Karpas-422 (cell line): ENCODE measurements around the gene AQP3. TPM values are rescaled to one million over a fixed set of nuclear protein-coding genes. Genes with fewer than 3 reads are reported as not detected.

Source experiments
- DNase-seq: peaks from one replicate; pipeline ENCODE4 v3.0.0-alpha.2; 2015
- H2AFZ ChIP-seq: fragments of 200-600 bp; sonication (generic); 2 replicates; pipeline ENCODE4 v1.6.1; 2014; ENCODE audit warnings: antibody characterized with exemption, low read length, mixed read lengths
- H3K27ac ChIP-seq: fragments of 200-600 bp; sonication (generic); 2 replicates; pipeline ENCODE4 v1.5.1; 2014; ENCODE audit warnings: mild to moderate bottlenecking, low read length, moderate library complexity
- H3K27me3 ChIP-seq: fragments of 200-600 bp; sonication (generic); 2 replicates; pipeline ENCODE4 v1.6.1; 2014; ENCODE audit warnings: low read length, mixed read lengths
- H3K36me3 ChIP-seq: fragments of 200-600 bp; sonication (generic); 2 replicates; pipeline ENCODE4 v1.6.1; 2014; ENCODE audit warnings: low read length, mixed read lengths; ENCODE audit not compliant: insufficient read depth
- H3K4me1 ChIP-seq: fragments of 200-600 bp; sonication (generic); 2 replicates; pipeline ENCODE4 v1.6.1; 2014; ENCODE audit warnings: mild to moderate bottlenecking, low read length, mixed read lengths
- H3K4me2 ChIP-seq: fragments of 200-600 bp; sonication (generic); 2 replicates; pipeline ENCODE4 v1.6.1; 2014; ENCODE audit warnings: low read length, low read depth, mild to moderate bottlenecking; ENCODE audit not compliant: poor library complexity, severe bottlenecking
- H3K4me3 ChIP-seq: fragments of 200-600 bp; sonication (generic); 2 replicates; pipeline ENCODE4 v1.5.1; 2014; ENCODE audit warnings: mild to moderate bottlenecking, antibody characterized with exemption, low read length, mixed read lengths
- H3K79me2 ChIP-seq: fragments of 200-600 bp; sonication (generic); 2 replicates; pipeline ENCODE4 v1.6.1; 2014; ENCODE audit warnings: mild to moderate bottlenecking, low read length, mixed read lengths
- H3K9ac ChIP-seq: fragments of 200-600 bp; sonication (generic); 2 replicates; pipeline ENCODE4 v1.6.0; 2014; ENCODE audit warnings: low read length
- H3K9me2 ChIP-seq: fragments of 200-600 bp; sonication (generic), shearing (Covaris generic); replicated peaks from 2 replicates; pipeline ENCODE4 v1.6.0; 2014; ENCODE audit warnings: mild to moderate bottlenecking, low read length, moderate library complexity; ENCODE audit not compliant: insufficient read depth
- H3K9me3 ChIP-seq: fragments of 300-700, 200-600 bp; sonication (generic); 2 replicates; pipeline ENCODE4 v1.6.1; 2014; ENCODE audit warnings: low read length, mixed read lengths
- H4K20me1 ChIP-seq: fragments of 200-600 bp; sonication (generic); 2 replicates; pipeline ENCODE4 v1.6.1; 2014; ENCODE audit warnings: mild to moderate bottlenecking, antibody characterized with exemption, low read length, low read depth; ENCODE audit not compliant: insufficient read depth
- total RNA-seq: library from RNA; depleted of rRNA; stranded (reverse); fragments of >200 nt; shearing (Covaris generic); gene quantifications from 2 replicates; pipeline ENCODE4 v1.2.3, GENCODE V29; 2014; ENCODE audit warnings: low replicate concordance

The AQP3 gene
- total RNA-seq, 1 experiment from 2014 or later = not detected

DNA sequence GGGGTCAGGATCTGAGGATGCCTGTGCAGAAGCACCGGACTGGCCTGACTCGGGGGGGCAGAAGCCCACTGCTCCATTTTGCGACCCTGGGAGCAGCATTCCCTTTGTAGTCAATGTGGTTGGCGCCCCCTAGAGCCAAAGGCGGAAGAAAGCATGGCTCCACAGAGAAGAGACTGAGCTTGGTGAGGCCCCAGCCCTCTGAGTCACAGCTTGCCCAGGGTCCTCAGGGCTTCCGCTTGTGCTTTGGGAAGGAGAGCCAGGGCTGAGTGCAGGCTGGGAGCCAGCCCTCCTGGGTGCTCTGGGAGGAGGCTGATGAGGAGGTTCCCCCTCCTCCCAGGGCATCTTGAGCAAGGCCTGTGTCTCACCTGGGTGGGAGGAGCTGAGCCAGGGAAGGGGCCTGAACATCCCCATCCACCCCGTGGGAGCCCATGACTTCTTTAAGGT, 5.5 kb upstream of the AQP3 start:
- no peaks in the 10 kb centered on the region for H3K4me1 ChIP-seq
- H3K79me2 ChIP-seq = no peaks in the 10 kb centered on the region
- no peaks in the 10 kb centered on the region for H3K36me3 ChIP-seq
- peak; percentile 81 for DNase-seq
- H3K27me3 ChIP-seq = no peaks in the 10 kb centered on the region
- H3K27ac ChIP-seq = no peak overlapping the region
- no peaks in the 10 kb centered on the region for H3K9me2 ChIP-seq
- H3K9me3 ChIP-seq = no peaks in the 10 kb centered on the region
- H3K4me2 ChIP-seq = no peak overlapping the region
- H2AFZ ChIP-seq = no peak overlapping the region; the same call in 1 of the 2 replicates
- no peaks in the 10 kb centered on the region for H4K20me1 ChIP-seq
- no peak overlapping the region for H3K4me3 ChIP-seq
- H3K9ac ChIP-seq = no peak overlapping the region

DNA sequence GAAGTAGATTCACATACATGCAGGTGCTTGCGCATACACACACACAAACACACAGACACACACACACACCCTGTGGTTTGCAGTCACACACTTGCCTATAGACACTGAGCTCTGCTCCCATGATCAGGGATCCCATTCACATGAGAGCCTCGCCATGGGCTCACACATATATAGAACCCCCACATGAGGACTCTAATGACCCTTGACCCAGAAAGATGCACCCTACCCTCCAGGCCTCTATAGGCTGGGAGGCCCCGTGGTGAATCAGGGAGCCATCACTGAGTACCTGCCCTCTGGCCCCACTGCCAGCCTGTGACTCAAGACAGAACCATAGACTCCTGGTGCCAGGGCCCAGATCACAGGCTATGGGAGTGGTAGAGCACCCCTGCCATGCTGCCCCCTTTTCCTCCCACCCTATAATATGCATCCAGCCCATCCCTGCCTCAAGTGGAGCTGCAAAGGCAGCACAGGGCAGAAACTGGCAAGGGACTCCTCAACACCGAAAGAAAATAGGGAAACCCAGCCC, 3.3 kb upstream of the AQP3 start:
- no peak overlapping the region for H3K4me3 ChIP-seq
- H2AFZ ChIP-seq = no peak overlapping the region
- no peak overlapping the region for H3K4me2 ChIP-seq
- H3K9me3 ChIP-seq = no peaks in the 10 kb centered on the region
- no peaks in the 10 kb centered on the region for H3K27me3 ChIP-seq
- H4K20me1 ChIP-seq = no peaks in the 10 kb centered on the region
- H3K4me1 ChIP-seq = no peaks in the 10 kb centered on the region
- H3K9me2 ChIP-seq = no peaks in the 10 kb centered on the region
- H3K9ac ChIP-seq = no peak overlapping the region
- H3K27ac ChIP-seq = no peak overlapping the region
- no peak for DNase-seq
- H3K36me3 ChIP-seq = no peaks in the 10 kb centered on the region
- no peaks in the 10 kb centered on the region for H3K79me2 ChIP-seq

GRCh38 chr9:33449715-33450114, 2.3 kb upstream of the AQP3 start:
- no peak overlapping the region for H3K4me2 ChIP-seq
- H2AFZ ChIP-seq = no peak overlapping the region
- no peaks in the 10 kb centered on the region for H3K79me2 ChIP-seq
- no peaks in the 10 kb centered on the region for H3K4me1 ChIP-seq
- no peak overlapping the region for H3K9ac ChIP-seq
- no peaks in the 10 kb centered on the region for H4K20me1 ChIP-seq
- DNase-seq = no peak
- H3K36me3 ChIP-seq = no peaks in the 10 kb centered on the region
- H3K4me3 ChIP-seq = no peak overlapping the region
- H3K9me2 ChIP-seq = no peaks in the 10 kb centered on the region
- no peaks in the 10 kb centered on the region for H3K9me3 ChIP-seq
- no peaks in the 10 kb centered on the region for H3K27me3 ChIP-seq
- H3K27ac ChIP-seq = no peak overlapping the region

- no peaks in the 10 kb centered on the region for H4K20me1 ChIP-seq
- H3K36me3 ChIP-seq = no peaks in the 10 kb centered on the region
- H3K79me2 ChIP-seq = no peaks in the 10 kb centered on the region
- peak overlapping the region; percentile 26 for H3K4me2 ChIP-seq
- no peak overlapping the region for H2AFZ ChIP-seq
- no peaks in the 10 kb centered on the region for H3K4me1 ChIP-seq
- H3K9ac ChIP-seq = no peak overlapping the region
- no peak overlapping the region for H3K4me3 ChIP-seq
- H3K27me3 ChIP-seq = no peaks in the 10 kb centered on the region
- no peak for DNase-seq
- no peaks in the 10 kb centered on the region for H3K9me3 ChIP-seq
- no peaks in the 10 kb centered on the region for H3K9me2 ChIP-seq
- no peak overlapping the region for H3K27ac ChIP-seq
Observed at GRCh38 chr9:33447799-33448553, 583 bp upstream of the AQP3 start.

DNA sequence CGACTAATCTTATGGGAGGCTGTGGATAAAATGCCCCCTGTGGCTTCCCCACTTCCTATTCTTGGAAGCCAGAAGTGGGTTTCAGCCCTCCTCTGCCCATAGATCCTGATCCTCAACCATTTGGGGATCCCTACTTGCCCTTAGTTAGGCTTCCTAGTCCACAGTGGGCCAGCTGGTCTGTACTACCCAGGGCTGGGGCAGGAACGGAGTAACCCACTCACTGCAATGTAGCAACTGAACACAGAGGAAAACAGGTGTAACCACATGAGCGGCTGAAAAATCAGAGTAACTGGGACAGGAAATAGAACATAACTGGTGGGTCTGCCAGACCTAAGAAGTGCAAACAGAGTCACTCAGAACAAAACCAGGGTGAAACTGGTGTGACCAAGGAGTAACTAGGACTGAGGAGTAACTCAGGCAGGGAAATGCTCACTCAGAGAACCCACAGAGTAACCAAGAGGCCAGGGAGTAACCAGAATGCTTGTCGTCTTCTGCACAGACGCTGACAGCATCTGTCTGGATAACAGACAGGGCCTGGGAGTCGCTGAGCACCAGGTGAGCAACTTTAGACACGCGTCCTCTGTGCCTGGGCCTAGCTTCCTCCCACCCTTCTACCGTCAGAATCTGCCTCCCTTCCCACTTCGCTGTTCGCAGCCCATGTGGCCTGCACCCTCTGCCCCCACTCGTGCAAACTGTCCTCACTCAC, 1.0 kb downstream of the AQP3 start:
- Histone ChIP-seq H3K9me2 (no peaks in the 10 kb centered on the region), H3K27me3 (no peaks in the 10 kb centered on the region), H4K20me1 (no peaks in the 10 kb centered on the region), H3K4me2 (no peak overlapping the region), H3K79me2 (no peaks in the 10 kb centered on the region), H3K9ac (no peak overlapping the region), H3K9me3 (no peaks in the 10 kb centered on the region), H2AFZ (no peak overlapping the region), H3K4me1 (no peaks in the 10 kb centered on the region), H3K27ac (no peak overlapping the region), H3K4me3 (no peak overlapping the region), H3K36me3 (no peaks in the 10 kb centered on the region)
- DNase-seq = no peak

- Histone ChIP-seq H3K27me3 (no peaks in the 10 kb centered on the region), H2AFZ (no peak overlapping the region), H3K36me3 (no peaks in the 10 kb centered on the region), H3K4me3 (no peak overlapping the region), H3K9ac (no peak overlapping the region), H3K4me2 (no peak overlapping the region), H3K9me3 (no peaks in the 10 kb centered on the region), H3K9me2 (no peaks in the 10 kb centered on the region), H3K27ac (no peak overlapping the region), H3K4me1 (no peaks in the 10 kb centered on the region), H3K79me2 (no peaks in the 10 kb centered on the region), H4K20me1 (no peaks in the 10 kb centered on the region)
- no peak for DNase-seq
Observed at GRCh38 chr9:33445389-33446239, 1.8 kb downstream of the AQP3 start.

- H3K36me3 ChIP-seq = no peaks in the 10 kb centered on the region
- H3K79me2 ChIP-seq = no peaks in the 10 kb centered on the region
- H3K9ac ChIP-seq = no peak overlapping the region
- H3K4me2 ChIP-seq = no peak overlapping the region
- no peaks in the 10 kb centered on the region for H3K27me3 ChIP-seq
- no peaks in the 10 kb centered on the region for H4K20me1 ChIP-seq
- H3K4me1 ChIP-seq = no peaks in the 10 kb centered on the region
- H3K9me2 ChIP-seq = no peaks in the 10 kb centered on the region
- no peak overlapping the region for H3K4me3 ChIP-seq
- no peak overlapping the region for H2AFZ ChIP-seq
- no peaks in the 10 kb centered on the region for H3K9me3 ChIP-seq
- no peak overlapping the region for H3K27ac ChIP-seq
- no peak for DNase-seq
Observed at GRCh38 chr9:33443464-33444154, 3.8 kb downstream of the AQP3 start.
